GM23248 (cell line): ENCODE results near the gene CGREF1.

Experiments
- EZH2 ChIP-seq: fragments of 200-600 bp; sonication (generic); IDR thresholded peaks from 2 replicates; pipeline ENCODE4 v1.6.1; 2018; ENCODE audit warnings: antibody characterized with exemption, mild to moderate bottlenecking; ENCODE audit not compliant: insufficient read depth, poor library complexity, severe bottlenecking
- EZH2phosphoT487 ChIP-seq: fragments of 200-600 bp; sonication (generic); IDR thresholded peaks from 2 replicates; pipeline ENCODE4 v1.6.1; 2018; ENCODE audit warnings: antibody characterized with exemption, moderate library complexity, mild to moderate bottlenecking, low read depth; ENCODE audit not compliant: insufficient read depth

GRCh38 chr2:27086724-27087593 lies 32.0 kb downstream of the CGREF1 start, which contains the start of gene KHK:
- TF ChIP-seq EZH2phosphoT487, result no peak
- no peak for TF ChIP-seq EZH2
